Measurements from ENCODE around the gene OR4K2. TPM values are rescaled to one million over a fixed set of nuclear protein-coding genes. Genes with fewer than 3 reads are reported as not detected.

OR4K2 gene
- total RNA-seq, 4 donors from 2014 or later = not detected

Other genes with a start within 250 kb of the OR4K2 start
- gene OR11H2, start 161.3 kb upstream of the OR4K2 start, total RNA-seq = not detected
- not detected for gene OR4Q3, start 131.6 kb upstream of the OR4K2 start, total RNA-seq
- not detected for gene OR4M1, start 101.6 kb upstream of the OR4K2 start, total RNA-seq
- gene OR4N2, start 71.4 kb upstream of the OR4K2 start, total RNA-seq = not detected
- gene OR4K5, start 45.5 kb downstream of the OR4K2 start, total RNA-seq = not detected
- gene OR4K1, start 55.8 kb downstream of the OR4K2 start, total RNA-seq = not detected
- not detected for gene OR4K15, start 100.4 kb downstream of the OR4K2 start, total RNA-seq
- not detected for gene OR4Q2, start 127.0 kb downstream of the OR4K2 start, total RNA-seq
- gene OR4K14, start 144.2 kb downstream of the OR4K2 start, total RNA-seq = not detected
- not detected for gene OR4K13, start 160.9 kb downstream of the OR4K2 start, total RNA-seq
- gene OR4L1, start 184.9 kb downstream of the OR4K2 start, total RNA-seq = not detected
- gene OR4K17, start 235.6 kb downstream of the OR4K2 start, total RNA-seq = not detected

Measured in Peyer's patch (tissue), 4 donors.